ENCODE data around the gene KCNK3.

KCNK3 gene

GRCh38 chr2:26765475-26766200 is 73.1 kb downstream of the KCNK3 start:
- TF ChIP-seq CTCF (IDR thresholded peaks at IDR 0.05; ENCODE audit: borderline replicate concordance, insufficient read depth, low read depth, low read length): no peak
- peak overlapping the region; percentile 90 for H3K4me3 ChIP-seq (ENCODE audit: low read depth, low read length)

- H3K4me3 ChIP-seq (ENCODE audit: low read depth, low read length): no peak overlapping the region
- no peak for TF ChIP-seq CTCF (IDR thresholded peaks at IDR 0.05; ENCODE audit: borderline replicate concordance, insufficient read depth, low read depth, low read length)
These were observed 74.6 kb downstream of the KCNK3 start for GRCh38 chr2:26767129-26767528.

GRCh38 chr2:26767894-26768487 is 75.5 kb downstream of the KCNK3 start:
- H3K4me3 ChIP-seq (ENCODE audit: low read depth, low read length): no peak overlapping the region
- TF ChIP-seq CTCF (IDR thresholded peaks at IDR 0.05; ENCODE audit: borderline replicate concordance, insufficient read depth, low read depth, low read length): no peak

GRCh38 chr2:26768759-26769088 is 76.2 kb downstream of the KCNK3 start:
- no peak for TF ChIP-seq CTCF (IDR thresholded peaks at IDR 0.05; ENCODE audit: borderline replicate concordance, insufficient read depth, low read depth, low read length)

GRCh38 chr2:26769089-26769761 is 76.7 kb downstream of the KCNK3 start:
- TF ChIP-seq CTCF (IDR thresholded peaks at IDR 0.05; ENCODE audit: borderline replicate concordance, insufficient read depth, low read depth, low read length): no peak
- H3K4me3 ChIP-seq (ENCODE audit: low read depth, low read length): no peak overlapping the region

More at GRCh38 chr2:26768759-26769088, 76.2 kb downstream of the KCNK3 start:
- no peak overlapping the region for H3K4me3 ChIP-seq (ENCODE audit: low read depth, low read length)

- TF ChIP-seq CTCF (IDR thresholded peaks at IDR 0.05; ENCODE audit: borderline replicate concordance, insufficient read depth, low read depth, low read length): peak; percentile 70
- no peak overlapping the region for H3K4me3 ChIP-seq (ENCODE audit: low read depth, low read length)
These were observed 78.6 kb downstream of the KCNK3 start for GRCh38 chr2:26770986-26771586.

Measured in GM12875 (cell line).